AG04449 (cell line): ENCODE measurements around the gene LAPTM5.

ENCODE experiments used
- CTCF ChIA-PET: fragments of 350-600 bp; formaldehyde crosslinking; extraction: SDS; loops from one replicate; lab custom pipeline; 2021; ENCODE audit warnings: antibody characterized with exemption; lab: Yijun Ruan, JAX
- POLR2A ChIA-PET: fragments of 400-600, 350-600 bp; formaldehyde crosslinking; extraction: SDS; loops from one replicate; lab custom pipeline; 2020; ENCODE audit warnings: antibody characterized with exemption, inconsistent platforms; lab: Yijun Ruan, JAX
- DNase-seq: peaks from one replicate; pipeline ENCODE4 v3.0.0-alpha.2; 2010; ENCODE audit warnings: low read depth, low spot score
- H3K4me3 ChIP-seq: 2 replicates; pipeline ENCODE4 v1.5.1; 2011; ENCODE audit warnings: low read depth, mild to moderate bottlenecking, control low read depth, low read length
- TF ChIP-seq, protein P1 (sequence below): IDR thresholded peaks from one replicate; pipeline ENCODE4 v1.5.1; 2011; ENCODE audit warnings: mild to moderate bottlenecking, moderate library complexity, low read length, control low read depth, inconsistent platforms; ENCODE audit not compliant: insufficient read depth; ENCODE audit errors: missing control alignments

The LAPTM5 gene

DNA sequence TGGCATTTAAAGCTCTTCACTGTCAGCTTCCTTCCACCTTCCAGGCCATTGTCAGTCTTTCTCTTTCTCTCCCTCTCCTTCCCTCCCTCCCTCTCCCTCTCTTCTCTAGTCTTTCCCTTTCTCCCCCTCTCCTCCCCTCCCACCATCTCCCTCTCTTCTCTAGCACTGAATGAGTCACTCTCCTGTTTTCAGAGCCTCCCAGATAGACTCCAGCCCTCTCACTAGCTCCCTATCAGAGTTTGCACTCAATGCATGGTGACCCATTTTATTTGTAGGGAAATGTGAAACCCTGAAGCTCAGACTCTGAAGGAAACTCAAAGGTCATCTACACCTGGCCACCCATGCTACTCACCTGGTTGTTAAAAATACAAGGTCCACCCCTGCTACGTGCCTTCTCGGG lies 29.8 kb downstream of the LAPTM5 start:
- POLR2A ChIA-PET, result interaction anchor here (0.6 to 1.9 kb wide), 4 partner anchors 9 to 1413 kb away, joined by 3 to 5 read pairs (median 4); no protein-coding TSS in a partner anchor
- CTCF ChIA-PET, result interaction anchor here (1.1 to 19.4 kb wide), 8 partner anchors 8 to 200 kb away, joined by 3 to 943 read pairs (median 7); no protein-coding TSS in a partner anchor
- H3K4me3 ChIP-seq, result no peak overlapping the region
- TF ChIP-seq, protein P1, sequence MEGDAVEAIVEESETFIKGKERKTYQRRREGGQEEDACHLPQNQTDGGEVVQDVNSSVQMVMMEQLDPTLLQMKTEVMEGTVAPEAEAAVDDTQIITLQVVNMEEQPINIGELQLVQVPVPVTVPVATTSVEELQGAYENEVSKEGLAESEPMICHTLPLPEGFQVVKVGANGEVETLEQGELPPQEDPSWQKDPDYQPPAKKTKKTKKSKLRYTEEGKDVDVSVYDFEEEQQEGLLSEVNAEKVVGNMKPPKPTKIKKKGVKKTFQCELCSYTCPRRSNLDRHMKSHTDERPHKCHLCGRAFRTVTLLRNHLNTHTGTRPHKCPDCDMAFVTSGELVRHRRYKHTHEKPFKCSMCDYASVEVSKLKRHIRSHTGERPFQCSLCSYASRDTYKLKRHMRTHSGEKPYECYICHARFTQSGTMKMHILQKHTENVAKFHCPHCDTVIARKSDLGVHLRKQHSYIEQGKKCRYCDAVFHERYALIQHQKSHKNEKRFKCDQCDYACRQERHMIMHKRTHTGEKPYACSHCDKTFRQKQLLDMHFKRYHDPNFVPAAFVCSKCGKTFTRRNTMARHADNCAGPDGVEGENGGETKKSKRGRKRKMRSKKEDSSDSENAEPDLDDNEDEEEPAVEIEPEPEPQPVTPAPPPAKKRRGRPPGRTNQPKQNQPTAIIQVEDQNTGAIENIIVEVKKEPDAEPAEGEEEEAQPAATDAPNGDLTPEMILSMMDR, result no peak
- no peak for DNase-seq

DNA sequence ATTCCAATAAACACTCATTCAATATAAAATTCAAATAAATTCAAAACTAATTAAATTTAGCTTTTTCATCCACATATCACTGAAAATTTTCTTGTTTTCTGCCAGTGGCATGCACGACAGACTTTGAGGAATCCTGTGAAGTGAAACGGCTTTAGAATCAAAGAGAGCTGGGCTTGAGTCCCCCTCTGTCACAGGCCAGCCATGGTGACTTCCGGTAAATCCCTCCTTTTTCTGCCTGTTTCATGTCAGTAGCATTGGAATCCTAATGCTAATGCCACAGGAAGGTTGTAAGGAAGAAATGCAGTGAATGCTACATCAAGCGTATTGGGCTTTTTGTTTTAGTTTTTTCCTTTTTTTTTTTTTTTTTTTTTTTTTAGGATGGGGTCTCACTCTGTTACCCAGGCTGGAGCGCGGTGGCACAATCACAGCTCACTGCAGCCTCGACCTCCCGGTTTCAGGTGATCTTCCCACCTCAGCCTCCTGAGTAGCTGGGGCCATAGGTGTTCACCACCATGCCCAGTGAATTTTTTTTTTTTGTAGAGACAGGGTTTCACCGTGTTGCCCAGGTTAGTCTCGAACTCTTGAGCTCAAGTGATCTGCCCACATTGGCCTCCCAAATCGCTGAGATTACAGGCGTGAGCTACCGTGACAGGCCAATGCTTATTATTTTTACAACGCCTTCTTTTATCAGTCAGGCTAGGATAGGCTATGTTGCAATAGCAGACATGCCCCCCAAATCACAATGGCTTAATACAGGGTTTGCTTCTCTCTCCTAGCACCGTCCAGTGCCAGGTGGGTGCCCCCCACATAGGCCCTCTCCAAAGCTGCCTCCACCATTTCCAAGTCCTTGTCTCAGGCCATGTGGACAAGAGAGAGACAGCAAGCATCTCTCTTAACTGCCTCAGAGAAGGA lies 30.5 kb downstream of the LAPTM5 start:
- TF ChIP-seq, protein P1, result no peak
- ChIA-PET POLR2A (interaction anchor here (0.6 to 1.9 kb wide), 3 partner anchors 9 to 1413 kb away, joined by 4 to 5 read pairs (median 5); no protein-coding TSS in a partner anchor), CTCF (interaction anchor here (1.1 to 19.4 kb wide), 10 partner anchors 7 to 201 kb away, joined by 3 to 943 read pairs (median 5); no protein-coding TSS in a partner anchor)
- H3K4me3 ChIP-seq, result no peak overlapping the region
- DNase-seq, result no peak

DNA sequence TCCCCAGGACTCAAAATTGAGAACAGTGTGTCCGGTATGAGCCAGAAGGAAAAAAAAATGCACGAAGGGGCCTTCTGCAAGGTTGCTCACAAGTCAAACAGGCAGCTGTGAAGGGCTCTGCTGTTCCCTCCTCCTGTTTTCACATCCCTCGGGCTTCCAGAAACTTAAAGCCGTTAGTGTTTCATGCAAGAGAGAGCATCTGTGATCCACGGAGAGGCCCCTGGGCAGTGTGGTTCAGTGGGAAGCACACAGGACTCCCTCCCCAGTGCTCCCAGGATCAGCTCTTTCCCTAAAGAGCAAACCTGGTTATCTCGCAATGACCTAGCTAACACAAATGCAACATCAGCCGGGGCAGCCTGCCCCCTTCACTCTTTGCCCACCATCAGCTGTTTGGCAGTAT lies 31.3 kb downstream of the LAPTM5 start:
- DNase-seq, result no peak
- TF ChIP-seq, protein P1, result no peak
- CTCF ChIA-PET, result interaction anchor here (1.5 to 19.4 kb wide), 4 partner anchors 43 to 185 kb away, joined by 3 to 943 read pairs (median 70); no protein-coding TSS in a partner anchor
- POLR2A ChIA-PET, result no interaction called here
- no peak overlapping the region for H3K4me3 ChIP-seq

DNA sequence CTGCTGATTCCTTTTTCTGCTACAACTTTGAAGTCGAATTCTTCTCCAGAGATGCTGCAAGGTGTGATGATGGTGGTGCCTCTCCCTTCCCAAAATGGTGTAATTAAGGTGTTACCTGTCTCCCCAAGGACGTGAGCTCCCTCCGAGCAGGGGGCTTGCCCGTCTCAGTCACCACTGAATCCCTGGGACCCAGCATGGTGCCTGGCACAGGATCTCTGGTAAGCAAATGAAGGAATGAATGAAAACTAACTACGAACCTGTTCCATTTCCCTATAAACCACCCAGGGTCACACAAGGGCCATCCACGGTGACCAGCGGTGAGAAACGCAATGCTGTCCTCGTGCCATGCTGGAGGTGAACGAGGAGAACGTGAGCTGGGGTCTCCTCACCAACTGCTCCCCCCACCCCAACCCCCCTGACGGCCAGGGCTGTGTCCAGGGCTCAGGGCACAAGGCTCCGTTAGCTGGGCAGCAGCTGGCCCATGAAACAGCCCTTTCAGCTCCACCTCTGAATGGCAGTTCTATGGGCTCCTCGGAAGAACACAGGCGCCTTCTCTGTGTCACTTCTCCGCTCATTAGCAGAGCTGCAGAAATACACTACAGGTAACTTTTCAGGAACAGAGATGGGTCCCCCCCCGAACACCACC lies 32.0 kb downstream of the LAPTM5 start:
- CTCF ChIA-PET, result interaction anchor here (1.0 to 19.4 kb wide), 9 partner anchors 8 to 186 kb away, joined by 3 to 943 read pairs (median 8); no protein-coding TSS in a partner anchor
- no peak overlapping the region for H3K4me3 ChIP-seq
- POLR2A ChIA-PET, result no interaction called here
- DNase-seq, result no peak
- TF ChIP-seq, protein P1, result no peak

DNA sequence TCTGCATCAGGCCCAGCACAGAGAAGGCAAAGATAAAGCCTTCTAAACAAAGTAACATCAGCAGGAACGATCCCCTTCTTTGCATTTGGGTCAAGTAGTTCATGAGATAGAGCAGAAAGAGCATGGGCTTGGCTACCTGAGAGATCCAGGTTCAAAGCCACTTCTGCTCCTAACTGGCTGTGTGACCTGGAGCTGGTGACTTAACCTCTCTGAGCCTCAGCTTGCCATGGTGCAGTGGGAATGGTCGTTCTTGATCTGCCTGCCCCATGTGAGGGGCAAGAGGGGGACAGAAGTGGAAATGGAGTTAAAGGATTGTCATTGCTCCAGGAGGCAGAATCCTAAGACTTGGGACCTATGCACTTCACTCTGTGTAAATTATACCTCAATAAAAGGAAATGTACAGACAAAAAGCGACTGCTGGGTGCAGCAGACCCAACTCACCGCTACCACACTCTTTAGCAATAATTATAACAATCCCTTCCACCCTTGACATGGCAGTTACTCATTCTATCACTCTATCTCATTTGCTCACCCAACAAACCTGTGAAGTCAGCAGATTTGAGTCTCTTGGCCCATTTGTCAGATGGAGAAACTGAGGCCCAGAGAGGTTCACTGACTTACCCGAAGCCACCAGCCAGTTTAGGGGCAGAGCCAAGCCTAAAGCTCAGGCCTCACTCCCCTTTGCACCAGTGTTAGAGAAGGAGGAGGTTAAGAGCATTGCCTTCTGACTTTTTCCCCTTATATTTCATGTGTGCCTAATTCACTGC lies 32.7 kb downstream of the LAPTM5 start:
- CTCF ChIA-PET, result interaction anchor here (1.0 to 19.4 kb wide), 12 partner anchors 9 to 187 kb away, joined by 3 to 943 read pairs (median 6); no protein-coding TSS in a partner anchor
- POLR2A ChIA-PET, result no interaction called here
- no peak for DNase-seq
- TF ChIP-seq, protein P1, result no peak
- H3K4me3 ChIP-seq, result no peak overlapping the region
